GM21576 (cell line): ENCODE measurements around the gene RIOX2.

Experiments used
- ATAC-seq: cut with Tn5 transposase; IDR thresholded peaks from one replicate; pipeline ENCODE4 v1.9.1; 2021; ENCODE audit warnings: mild to moderate bottlenecking, moderate library complexity; ENCODE audit not compliant: unreplicated experiment

The RIOX2 gene

DNA sequence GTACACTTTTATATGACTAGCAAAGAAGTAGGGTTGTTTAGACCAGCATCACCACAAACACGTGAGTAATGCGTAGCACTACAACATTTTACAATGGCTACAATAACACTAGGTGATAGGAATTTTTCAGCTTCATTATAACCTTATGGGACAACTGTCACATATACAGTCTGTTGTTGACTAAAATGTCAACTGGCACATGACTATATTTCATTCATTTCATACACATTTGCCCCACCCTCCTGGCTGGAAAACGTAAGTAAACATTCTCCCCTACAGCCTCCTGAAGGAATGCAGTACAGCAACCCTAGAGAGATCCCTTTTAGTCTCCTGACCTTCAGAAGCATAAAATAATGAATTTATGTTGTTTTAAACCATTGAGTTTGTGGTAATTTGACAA, 16.2 kb downstream of the RIOX2 start:
- ATAC-seq, result no peak

DNA sequence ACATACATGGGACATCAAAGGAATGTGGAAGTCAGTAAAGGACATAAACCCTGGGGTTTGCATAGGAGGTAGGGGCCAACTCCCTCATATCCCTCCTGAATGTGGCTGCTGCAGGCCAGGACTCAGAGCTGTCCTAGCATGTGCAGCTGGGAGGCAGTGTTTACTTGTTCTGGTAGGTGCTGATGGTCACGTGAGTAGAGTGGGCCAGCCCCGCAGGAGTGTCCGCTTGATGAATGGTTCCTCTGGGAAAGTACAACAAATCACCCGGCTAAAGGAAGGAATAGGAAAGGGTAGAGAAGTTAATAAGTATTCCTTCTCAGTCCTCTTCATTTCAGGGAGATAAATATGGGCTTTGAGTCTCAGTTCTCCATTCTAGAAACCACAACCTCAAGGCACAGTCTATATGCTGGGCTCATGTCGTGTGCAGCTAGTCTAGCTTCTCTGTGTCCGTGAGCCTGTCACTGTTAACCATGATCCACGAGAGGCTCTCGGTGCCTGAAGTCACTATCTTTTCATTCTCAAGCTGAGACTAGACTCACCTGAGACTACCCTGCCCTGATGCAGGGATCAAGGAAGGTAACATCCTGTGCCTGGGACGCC, 17.9 kb downstream of the RIOX2 start:
- ATAC-seq, result peak; percentile 52

DNA sequence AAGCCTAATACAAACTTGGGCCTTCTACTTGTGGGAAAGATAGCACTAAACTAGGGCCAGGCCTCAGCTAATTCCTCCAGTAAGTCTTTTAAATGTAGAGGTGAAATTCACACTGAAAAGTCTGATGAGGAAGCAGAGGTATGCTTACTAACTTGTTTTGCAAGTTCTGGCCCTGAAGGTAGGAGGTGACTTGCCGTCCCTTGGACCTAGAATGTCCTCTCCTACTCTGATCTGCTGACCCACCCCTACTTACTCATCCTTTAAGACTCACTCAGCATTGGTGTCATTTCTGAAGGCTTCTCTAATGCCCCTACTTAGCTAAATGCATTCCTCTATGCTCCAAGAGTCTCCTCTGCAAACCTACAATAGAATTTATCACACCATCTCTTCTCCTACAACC, 19.4 kb downstream of the RIOX2 start:
- no peak for ATAC-seq

DNA sequence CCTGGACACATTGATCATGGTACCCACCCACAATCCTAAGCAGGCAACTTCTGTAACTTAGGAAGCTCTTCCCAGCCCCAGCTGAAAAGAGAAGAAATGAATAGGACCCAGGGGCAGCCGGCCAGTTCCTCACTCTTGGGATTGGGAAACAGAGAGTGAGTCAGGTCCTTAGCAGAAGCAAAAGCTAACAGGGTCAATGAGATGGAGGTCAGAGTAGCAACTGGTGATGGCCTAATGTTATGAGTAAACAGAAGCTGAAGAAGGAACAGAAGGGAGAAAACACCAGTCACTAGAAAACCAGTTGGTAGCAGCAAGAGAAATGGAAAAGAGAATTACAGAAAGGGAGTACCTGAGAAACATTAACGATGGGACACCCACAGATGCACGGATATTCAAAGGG, 20.0 kb downstream of the RIOX2 start:
- ATAC-seq, result no peak

DNA sequence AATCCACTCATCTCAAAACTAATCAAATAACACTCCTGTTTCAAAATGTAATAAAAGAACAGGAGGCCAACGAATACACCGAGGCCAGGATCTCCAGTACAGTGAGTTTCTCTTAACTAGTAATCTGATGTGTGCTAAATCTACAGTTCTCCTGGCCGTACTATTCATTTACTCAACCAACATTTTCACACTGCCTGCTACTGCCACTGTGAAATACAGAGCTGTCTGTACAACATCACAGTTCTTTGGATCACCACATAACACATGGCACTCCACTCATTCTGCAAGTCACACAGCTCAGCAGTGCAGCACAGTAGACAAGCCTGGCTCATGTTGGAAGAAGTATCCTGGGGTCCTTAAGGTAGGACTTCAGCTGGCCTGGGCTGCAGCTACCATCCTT, 21.9 kb downstream of the RIOX2 start:
- ATAC-seq, result no peak

DNA sequence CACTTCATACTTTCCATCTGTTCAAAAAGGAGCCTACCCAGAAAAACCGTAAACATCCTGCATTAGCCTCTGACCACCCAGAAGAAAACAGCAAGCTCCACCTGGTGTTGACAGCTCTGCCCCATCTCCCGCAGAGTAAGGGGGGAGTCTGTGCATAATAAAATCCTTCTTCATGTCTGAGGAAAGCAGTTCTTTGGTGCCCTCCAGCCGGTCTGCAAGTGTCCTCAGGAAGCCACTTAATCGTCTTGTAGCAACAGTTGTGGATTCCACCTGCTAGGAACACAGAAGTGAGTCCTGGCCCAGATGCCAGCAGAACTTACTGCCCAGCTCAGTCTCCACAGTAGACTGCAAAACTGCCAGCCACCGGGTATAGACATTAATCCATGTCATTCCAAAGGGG, 22.5 kb downstream of the RIOX2 start:
- no peak for ATAC-seq

DNA sequence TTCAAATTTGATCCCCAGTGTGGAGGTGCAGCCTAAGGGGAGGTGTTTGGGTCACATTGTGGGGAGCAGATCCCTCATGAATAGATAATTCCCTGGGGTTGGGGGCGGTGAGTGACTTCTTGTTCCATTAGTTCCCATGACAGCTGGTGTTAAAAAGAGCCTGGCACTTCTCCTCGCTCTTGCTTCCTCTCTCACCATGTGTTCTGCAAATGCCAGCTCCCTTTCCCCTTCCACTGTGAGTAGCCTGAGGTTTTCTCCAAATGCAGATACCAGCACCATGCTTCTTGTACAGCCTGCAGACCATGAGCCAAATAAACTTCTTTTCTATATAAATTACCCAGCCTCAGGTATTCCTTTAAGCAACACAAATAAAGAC, 23.1 kb downstream of the RIOX2 start:
- ATAC-seq, result no peak

DNA sequence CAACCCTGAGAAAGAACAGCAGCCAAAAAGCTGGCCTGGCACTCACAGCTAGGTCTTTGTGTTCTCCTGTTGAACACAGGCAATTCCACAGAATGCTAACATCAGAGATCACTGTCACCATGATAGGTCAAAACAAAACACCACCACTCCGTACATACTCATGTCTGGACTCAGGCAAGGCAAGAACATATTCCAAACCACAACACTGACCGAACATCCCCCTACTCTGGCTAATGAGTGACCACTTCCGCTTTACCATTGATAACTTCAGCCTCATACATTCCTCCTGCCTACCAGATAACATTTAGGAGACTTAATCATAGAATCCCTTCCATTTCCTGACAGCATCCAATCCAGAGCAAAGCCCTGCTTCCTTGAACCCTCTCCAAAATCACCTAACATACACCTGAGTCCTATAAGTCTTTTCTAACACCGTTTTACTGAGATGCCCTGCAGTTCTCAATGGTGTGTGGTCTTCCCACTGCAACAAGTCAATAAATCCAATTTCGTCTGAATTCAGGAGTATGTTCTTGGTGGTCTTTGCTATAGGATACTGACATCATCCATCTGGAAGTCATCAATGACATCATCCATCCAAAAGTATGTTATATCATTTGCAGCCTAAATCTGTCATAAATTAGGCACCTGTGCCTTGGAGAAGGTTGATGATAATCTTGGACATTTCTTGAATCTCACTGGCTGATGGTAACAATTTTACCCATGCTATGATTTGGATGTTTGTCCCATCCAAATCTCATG, 23.7 kb downstream of the RIOX2 start:
- ATAC-seq, result no peak

DNA sequence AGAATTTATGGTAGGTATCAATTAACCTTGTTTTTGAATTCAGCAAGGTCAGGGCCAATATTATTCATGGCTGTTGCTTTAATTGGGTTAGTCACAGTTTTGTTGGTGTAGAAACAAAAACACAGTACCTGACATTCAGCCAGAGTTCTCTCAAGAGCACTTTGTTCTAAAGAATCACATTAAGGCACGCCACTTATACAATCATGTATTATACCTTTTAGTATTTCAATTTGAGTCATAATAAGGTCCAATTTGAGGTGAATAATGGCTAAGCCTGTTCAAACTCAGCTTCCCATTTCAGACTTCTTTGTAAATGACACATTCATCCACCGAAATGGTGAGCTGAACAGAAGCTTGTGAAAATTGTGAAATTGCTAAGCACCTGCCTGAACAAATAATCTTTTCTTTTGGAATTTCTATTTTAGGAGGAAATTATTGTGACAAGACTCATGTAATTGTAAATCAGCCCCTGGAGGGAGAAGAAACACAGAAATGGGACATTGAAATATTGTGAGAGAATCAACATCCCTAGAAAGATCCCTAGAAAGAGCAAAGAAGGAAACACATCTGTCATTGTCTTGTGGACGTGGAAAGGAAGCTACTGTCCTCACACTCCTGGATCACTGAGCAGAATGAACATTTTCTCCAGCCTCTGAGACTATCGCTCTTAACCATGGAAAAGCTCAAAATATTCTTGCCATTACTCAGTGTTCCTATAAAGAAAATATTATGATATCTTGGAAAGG, 29.3 kb downstream of the RIOX2 start:
- ATAC-seq, result no peak

DNA sequence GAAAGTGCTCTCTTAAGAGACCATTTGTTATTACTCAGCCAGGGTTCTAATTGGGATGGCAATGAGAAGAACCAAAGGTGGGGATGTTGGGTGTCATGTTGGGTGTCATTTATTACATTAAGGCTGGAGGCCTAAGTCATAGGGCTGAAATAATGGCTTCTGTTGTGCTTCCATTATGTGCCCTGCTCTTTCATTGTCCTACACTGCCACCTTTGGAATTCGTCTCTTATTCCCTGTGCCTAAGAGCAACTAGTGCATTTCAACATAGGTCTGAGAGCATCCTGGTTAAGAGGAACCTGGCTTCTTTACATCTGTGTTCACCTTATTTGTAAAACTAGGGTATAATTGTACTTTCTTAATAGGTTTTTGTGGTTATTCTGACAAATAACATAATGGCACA, 32.2 kb downstream of the RIOX2 start:
- no peak for ATAC-seq

DNA sequence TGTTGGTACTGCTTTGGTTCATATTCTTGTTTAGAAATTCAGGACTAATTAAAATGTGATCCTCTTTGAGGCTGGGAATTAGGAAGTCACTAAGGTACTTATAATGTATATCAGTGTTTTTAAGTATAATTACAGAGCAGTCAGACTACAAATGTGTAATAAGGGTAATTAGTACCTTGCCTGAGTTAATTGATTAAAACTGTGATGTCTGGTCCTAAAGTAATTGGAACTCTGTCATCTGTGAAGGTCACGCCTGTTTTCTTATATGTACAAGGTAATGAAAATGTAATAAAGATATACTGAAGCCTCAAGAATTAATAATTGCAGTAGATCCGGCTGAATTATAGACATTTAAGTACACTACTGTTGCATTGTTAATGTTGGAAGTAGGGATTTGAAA, 32.8 kb downstream of the RIOX2 start:
- no peak for ATAC-seq

DNA sequence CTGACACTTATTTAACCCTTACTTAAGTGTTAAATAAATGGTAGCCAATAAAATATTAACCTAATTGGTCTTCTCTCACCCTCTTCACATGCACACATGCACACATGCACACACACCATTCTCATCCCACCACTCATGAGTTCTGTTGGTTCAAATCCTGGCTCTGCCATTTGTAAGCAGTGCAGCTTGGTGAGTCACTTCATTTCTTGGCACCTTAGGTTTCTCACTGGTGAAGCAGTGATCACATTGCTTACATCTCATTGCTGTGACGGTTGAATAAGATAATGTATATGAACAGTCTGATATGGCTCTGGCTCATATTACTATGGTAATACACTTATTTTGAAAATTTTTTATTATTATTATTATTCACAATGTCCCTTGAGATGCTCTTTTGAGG, 33.8 kb downstream of the RIOX2 start:
- no peak for ATAC-seq

DNA sequence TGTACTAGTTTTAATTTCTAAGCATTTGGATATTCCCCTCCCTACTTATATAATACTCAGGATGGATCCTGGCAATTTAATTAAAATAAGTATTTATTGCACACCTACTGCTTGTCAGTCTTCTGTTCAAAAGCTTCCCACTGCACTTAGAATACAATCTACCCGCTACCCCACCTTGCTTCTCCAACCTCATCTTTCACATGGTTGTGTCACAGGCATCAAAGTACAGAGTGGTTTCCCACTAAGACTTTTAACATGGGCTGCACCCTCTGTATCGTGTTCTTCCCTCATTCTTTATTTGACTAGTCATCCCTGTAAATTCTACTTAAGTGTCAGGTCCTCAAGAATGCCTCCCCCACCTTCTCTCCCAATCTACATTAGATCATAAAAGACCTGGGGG, 35.0 kb downstream of the RIOX2 start:
- ATAC-seq, result no peak

DNA sequence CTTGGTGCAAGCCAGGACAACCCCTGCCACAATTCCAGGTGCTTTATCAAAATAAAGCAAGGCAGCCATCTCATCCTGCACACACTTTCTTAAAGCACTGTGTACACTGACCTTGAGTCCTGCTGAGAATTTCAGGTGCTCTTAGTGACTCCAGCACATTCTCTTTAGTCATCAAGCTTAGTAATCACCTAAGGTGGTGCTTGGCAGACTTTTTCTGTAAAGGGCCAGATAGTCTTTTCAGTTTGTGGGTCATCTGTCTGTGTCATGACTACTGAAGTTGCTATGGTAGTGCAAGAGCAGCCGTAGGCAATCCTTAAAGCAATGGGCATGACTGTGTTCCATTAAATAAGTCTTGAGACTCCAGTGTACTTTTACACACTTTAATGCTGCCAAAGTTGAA, 36.4 kb downstream of the RIOX2 start:
- no peak for ATAC-seq

DNA sequence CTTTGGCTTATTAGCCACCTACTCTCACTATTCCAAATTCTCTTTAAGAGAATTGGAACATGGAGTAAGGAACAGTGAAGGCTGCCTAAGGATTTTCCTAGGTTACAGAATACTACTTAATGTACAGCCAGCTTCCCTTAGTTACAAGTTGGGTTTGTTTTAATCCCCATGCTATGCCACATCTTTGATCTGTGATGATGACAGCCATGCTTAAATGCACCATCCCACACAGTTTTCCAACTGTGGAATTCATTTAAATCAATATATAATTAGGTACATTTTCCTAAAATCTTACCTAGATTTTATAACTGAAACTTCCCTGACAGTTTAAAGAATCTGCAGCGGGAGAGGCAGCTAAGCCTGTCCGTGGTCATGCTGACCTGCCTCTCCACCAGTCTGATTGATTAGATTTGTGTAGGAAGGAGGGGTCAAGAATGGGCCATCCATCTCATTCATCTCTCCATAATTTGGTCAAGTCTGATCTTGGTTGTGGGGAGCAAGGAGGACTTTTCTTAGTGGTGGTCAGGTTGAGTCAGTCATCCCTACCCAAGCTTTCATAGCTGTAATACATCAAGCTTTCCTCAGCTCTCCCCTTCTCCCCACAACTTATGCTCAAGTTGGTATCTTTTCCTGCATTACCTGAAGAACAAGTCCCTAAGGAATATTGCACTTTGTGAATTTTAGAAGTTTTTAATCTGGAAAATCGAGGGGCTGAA, 37.1 kb downstream of the RIOX2 start:
- no peak for ATAC-seq

DNA sequence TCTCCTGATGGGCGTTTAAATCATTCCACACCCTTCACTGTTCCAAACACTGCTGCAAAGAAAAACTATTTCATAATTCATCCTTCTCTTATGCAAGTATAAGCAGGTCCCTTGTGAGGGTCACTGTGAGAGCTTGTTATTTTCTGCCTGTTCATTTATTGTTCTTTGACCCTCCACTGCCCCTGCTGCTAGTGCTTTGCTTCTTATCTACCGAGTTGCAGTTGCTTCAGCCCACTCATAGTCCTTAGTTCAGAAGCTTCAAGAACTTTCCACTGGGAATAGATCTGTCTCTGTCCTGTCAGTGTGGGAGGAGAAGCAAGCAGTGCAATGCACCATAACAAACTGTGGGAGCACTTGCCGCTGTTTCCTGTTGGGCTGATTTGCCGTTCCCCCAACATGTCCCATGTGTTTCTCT, 39.8 kb downstream of the RIOX2 start:
- no peak for ATAC-seq

DNA sequence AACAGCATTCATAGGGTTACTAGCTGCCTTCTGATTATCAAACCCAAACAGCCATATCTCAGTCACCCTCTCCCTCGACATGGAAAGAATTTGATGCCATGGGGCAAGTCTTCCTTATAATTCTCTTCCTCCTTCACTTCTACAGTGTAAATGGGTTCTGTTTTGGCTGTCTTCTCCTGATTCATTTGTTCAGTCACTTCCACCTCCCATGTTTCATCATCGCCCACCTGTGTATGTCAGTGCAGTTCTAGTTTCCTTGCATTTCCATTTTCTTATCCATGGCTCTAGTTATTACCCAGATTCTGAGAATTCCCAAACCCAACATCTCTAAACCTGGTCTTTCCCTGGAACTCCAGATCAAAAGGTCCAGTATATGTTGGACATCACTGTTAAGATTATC, 41.0 kb downstream of the RIOX2 start:
- no peak for ATAC-seq

DNA sequence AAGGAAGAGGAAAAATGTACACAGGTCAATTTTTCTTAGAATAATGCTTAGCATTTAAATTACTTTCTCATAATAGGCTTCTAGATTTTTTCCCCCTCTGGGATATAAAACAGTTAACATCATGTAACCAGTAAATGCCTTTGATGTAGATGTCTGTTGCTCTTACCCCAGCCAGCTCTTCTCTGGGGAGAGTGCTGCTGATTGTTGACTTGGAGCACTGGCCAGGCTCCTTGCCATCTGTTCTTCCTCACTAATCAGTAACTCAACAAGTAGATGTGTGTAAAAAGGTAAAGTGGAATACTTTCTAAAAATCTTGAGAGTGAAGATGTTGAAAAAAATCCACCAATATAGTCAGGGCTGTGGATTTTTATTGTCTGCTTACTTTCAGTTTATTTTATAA, 42.2 kb downstream of the RIOX2 start:
- no peak for ATAC-seq

DNA sequence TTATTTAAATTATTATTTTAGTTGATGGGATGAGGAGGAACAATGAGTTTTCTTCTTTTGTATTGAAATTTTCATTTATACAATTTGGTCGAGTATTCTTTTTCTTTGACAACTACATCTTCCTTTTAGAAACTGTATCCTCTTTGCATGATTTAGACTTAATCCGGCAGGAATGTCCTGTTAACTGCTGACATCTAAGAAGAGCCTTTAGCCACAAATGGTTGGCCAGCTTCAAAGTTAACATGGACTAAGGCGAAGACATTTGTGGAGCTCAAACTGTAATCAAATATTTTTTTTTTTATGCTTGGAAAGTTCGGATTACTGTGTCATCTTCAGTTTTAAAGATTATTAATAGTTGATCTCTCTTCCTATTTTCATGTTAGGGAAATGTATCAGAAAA, 43.2 kb downstream of the RIOX2 start:
- no peak for ATAC-seq

DNA sequence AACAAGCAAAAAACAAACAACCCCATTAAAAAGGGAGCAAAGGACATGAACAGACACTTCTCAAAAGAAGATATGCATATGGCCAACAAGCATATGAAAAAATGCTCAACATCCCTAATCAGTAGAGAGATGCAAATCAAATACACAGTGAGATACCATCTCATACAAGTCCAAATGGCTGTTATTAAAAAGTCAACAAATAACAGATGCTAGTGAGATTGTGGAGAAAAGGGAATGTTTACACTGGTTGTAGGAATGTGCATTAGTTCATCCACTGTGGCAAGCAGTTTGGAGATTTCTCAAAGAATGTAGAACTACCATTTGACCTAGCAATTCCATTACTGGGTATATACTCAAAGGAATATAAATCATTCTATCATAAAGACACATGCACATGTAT, 44.5 kb downstream of the RIOX2 start:
- no peak for ATAC-seq

DNA sequence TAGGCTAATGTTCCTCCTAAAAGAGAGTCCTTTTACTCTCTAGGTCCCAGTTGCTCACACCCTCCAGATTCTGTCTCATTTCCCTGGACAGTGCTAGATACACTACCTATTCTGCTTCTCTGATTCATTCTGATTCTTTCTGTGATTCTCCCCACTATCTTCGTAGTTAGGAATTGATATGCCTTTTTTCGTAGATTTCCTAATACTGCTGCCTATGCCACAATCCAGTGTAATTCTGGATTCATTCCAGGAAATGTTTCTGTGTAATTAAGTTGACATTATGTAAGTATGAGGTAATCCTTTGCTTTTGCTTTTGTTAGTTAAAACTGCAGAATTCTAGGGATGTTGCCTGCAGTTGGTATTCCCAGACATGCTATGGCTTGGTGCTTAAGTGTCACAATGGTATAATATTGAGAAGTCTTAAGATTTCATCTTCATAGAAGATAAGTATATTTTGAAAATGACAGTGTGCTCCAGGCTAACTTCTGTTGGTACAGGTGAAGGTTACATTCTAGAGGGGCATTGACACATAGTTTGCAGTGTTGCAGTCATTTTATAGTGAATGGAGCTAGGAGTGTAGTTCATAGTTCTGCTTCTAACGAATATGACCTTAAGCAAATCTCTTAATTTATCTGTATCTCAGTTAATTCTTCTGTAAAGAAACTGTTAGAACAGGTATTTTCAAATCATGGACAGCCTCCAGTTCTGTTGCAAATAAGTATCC, 54.3 kb downstream of the RIOX2 start:
- no peak for ATAC-seq
